NCI-H146 treated with DMSO at 0.1 percent for 48 hours (cell line): ENCODE measurements around the gene ACTMAP.

Experiments
- DNase-seq: peaks from one replicate; lab custom pipeline; 2025; ENCODE audit not compliant: unreplicated experiment; lab: John Stamatoyannopoulos, UW

The ACTMAP gene

GRCh38 chr19:40721936-40722661 is 28.2 kb downstream of the ACTMAP start:
- DNase-seq, result no peak

GRCh38 chr19:40721140-40721486 is 29.2 kb downstream of the ACTMAP start:
- no peak for DNase-seq

- no peak for DNase-seq
Measured at GRCh38 chr19:40719414-40719894, 30.8 kb downstream of the ACTMAP start.

GRCh38 chr19:40718774-40719391 is 31.4 kb downstream of the ACTMAP start:
- no peak for DNase-seq

- DNase-seq, result no peak
Measured at GRCh38 chr19:40717880-40718773, 32.1 kb downstream of the ACTMAP start.

- no peak for DNase-seq
Measured at GRCh38 chr19:40717325-40717879, 32.9 kb downstream of the ACTMAP start.

GRCh38 chr19:40716482-40717324 is 33.6 kb downstream of the ACTMAP start, which contains the start of the genes COQ8B and ITPKC:
TSS of gene COQ8B (minus strand) at chr19:40716886. CDS start at chr19:40714632, 2,254 bp downstream.
TSS of gene ITPKC (plus strand) at chr19:40717112. CDS start at chr19:40717136, 24 bp downstream.
- DNase-seq, result peak; percentile 89

GRCh38 chr19:40716031-40716481 is 34.2 kb downstream of the ACTMAP start:
- DNase-seq, result peak; percentile 44

GRCh38 chr19:40714441-40715299 is 35.6 kb downstream of the ACTMAP start:
- peak; percentile 93 for DNase-seq

GRCh38 chr19:40713939-40714338 is 36.3 kb downstream of the ACTMAP start:
- no peak for DNase-seq

- DNase-seq, result no peak
Measured at GRCh38 chr19:40709817-40710216, 40.5 kb downstream of the ACTMAP start.

- DNase-seq, result no peak
Measured at GRCh38 chr19:40707615-40708014, 42.7 kb downstream of the ACTMAP start.

- no peak for DNase-seq
Measured at GRCh38 chr19:40705950-40706619, 44.2 kb downstream of the ACTMAP start.

- no peak for DNase-seq
Measured at GRCh38 chr19:40705362-40705651, 45.0 kb downstream of the ACTMAP start.

GRCh38 chr19:40704491-40705361 is 45.6 kb downstream of the ACTMAP start:
- DNase-seq, result no peak

- no peak for DNase-seq
Measured at GRCh38 chr19:40703029-40703755, 47.1 kb downstream of the ACTMAP start.

- DNase-seq, result no peak
Measured at GRCh38 chr19:40702337-40703012, 47.8 kb downstream of the ACTMAP start.
